ENCODE data around the gene KRTAP24-1.

Gene KRTAP24-1

GRCh38 chr21:30282850-30283249, at the start of gene KRTAP24-1:
Gene KRTAP24-1, minus strand, starts transcription at chr21:30282950. Its CDS starts 18 bp downstream, at chr21:30282932.
- no peak for TF ChIP-seq CTCF (IDR thresholded peaks at IDR 0.05; ENCODE audit: low read depth, low read length)
- no peak for DNase-seq (ENCODE audit: extremely low read depth, low read depth)

GRCh38 chr21:30329203-30329875, 46.6 kb upstream of the KRTAP24-1 start:
- TF ChIP-seq CTCF (IDR thresholded peaks at IDR 0.05; ENCODE audit: low read depth, low read length): no peak
- no peak for DNase-seq (ENCODE audit: extremely low read depth, low read depth)

- no peak for DNase-seq (ENCODE audit: extremely low read depth, low read depth)
- TF ChIP-seq CTCF (IDR thresholded peaks at IDR 0.05; ENCODE audit: low read depth, low read length): no peak
Measured at GRCh38 chr21:30326390-30326789, 43.6 kb upstream of the KRTAP24-1 start.

- DNase-seq (ENCODE audit: extremely low read depth, low read depth): no peak
- TF ChIP-seq CTCF (IDR thresholded peaks at IDR 0.05; ENCODE audit: low read depth, low read length): no peak
Measured at GRCh38 chr21:30320215-30320614, 37.5 kb upstream of the KRTAP24-1 start, which contains the start of gene KRTAP26-1. Gene KRTAP26-1, minus strand, starts transcription at chr21:30320315. Its CDS starts 280 bp downstream, at chr21:30320035.

GRCh38 chr21:30315701-30316100, 33.0 kb upstream of the KRTAP24-1 start:
- no peak for TF ChIP-seq CTCF (IDR thresholded peaks at IDR 0.05; ENCODE audit: low read depth, low read length)
- no peak for DNase-seq (ENCODE audit: extremely low read depth, low read depth)

- no peak for DNase-seq (ENCODE audit: extremely low read depth, low read depth)
- no peak for TF ChIP-seq CTCF (IDR thresholded peaks at IDR 0.05; ENCODE audit: low read depth, low read length)
Measured at GRCh38 chr21:30306884-30307283, 24.1 kb upstream of the KRTAP24-1 start.

- TF ChIP-seq CTCF (IDR thresholded peaks at IDR 0.05; ENCODE audit: low read depth, low read length): no peak
Measured at GRCh38 chr21:30305136-30305535, 22.4 kb upstream of the KRTAP24-1 start.

More at GRCh38 chr21:30305136-30305535, 22.4 kb upstream of the KRTAP24-1 start:
- DNase-seq (ENCODE audit: extremely low read depth, low read depth): no peak

Data from AG09319 (cell line).